OCI-LY1 (cell line): Measurements from ENCODE around the gene PSMD2.

Experiments
- EZH2 ChIP-seq: fragments of 200-600 bp; sonication (generic), shearing (Covaris generic); IDR thresholded peaks from 2 replicates; pipeline ENCODE4 v1.8.0; 2017; ENCODE audit warnings: borderline replicate concordance, mixed run types, mild to moderate bottlenecking, antibody characterized with exemption, low read length, moderate library complexity, mixed read lengths
- TF ChIP-seq, protein P1 (sequence below): fragments of 200-600 bp; sonication (generic), shearing (Covaris generic); IDR thresholded peaks from 2 replicates; pipeline ENCODE4 v1.5.1; 2017; ENCODE audit warnings: mild to moderate bottlenecking, antibody characterized with exemption, low read length, moderate library complexity, mixed read lengths

DNA sequence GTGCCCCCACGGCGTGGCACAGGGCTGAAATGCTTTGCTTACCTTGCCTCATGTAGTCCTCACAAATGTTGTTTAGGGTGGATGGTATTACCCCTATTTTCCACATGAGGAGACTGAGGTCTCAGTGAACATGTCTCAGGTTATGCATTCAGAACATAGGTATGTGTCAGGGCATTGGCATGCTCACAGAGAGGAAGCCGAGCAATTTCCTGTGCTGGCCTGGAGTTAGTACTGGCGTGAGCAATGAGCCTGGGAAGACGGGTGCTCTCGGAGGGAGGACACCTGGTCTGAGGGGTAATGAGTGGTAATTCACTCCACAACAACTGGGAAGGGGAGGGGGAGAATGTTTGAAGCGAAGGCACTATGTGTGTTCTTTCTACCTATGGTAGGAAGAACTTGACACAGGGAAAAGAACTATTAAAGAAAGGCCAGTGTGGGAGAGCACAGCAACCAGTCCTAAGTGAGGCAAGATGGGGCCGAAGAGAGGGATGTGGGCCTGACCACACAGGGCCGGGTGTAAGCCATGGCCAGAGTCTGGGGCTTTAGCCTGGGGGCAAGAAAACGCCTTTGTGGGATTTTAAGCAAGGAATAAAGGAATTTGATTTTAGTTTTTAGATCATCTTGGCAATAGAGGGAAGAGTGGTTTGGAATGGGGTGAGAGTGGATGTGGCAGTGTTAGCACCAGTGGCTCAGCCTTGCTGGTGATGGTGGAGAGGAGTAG is 33.5 kb downstream of the PSMD2 start:
- TF ChIP-seq, protein P1, sequence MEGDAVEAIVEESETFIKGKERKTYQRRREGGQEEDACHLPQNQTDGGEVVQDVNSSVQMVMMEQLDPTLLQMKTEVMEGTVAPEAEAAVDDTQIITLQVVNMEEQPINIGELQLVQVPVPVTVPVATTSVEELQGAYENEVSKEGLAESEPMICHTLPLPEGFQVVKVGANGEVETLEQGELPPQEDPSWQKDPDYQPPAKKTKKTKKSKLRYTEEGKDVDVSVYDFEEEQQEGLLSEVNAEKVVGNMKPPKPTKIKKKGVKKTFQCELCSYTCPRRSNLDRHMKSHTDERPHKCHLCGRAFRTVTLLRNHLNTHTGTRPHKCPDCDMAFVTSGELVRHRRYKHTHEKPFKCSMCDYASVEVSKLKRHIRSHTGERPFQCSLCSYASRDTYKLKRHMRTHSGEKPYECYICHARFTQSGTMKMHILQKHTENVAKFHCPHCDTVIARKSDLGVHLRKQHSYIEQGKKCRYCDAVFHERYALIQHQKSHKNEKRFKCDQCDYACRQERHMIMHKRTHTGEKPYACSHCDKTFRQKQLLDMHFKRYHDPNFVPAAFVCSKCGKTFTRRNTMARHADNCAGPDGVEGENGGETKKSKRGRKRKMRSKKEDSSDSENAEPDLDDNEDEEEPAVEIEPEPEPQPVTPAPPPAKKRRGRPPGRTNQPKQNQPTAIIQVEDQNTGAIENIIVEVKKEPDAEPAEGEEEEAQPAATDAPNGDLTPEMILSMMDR = no peak
- no peak for TF ChIP-seq EZH2
